Lower lobe of right lung (tissue), 2 donors: Measurements from ENCODE around the gene TMPRSS9. TPM values are rescaled to one million over a fixed set of nuclear protein-coding genes. Genes with fewer than 3 reads are reported as not detected.
A peak's percentile ranks its signal among the peaks of the same experiment; 100 is the strongest.
"Not testable (repeated sequence)": the region's sequence is repeated elsewhere in the genome, so short reads cannot be mapped to it uniquely, and the experiment has no call there.

Source experiments
- ATAC-seq, 2 donors: fragments of 200-7000 bp; cut with Tn5 transposase; one replicate each; pipeline ENCODE4 v1.9.1; 2020 to 2022; ENCODE audit warnings: mild to moderate bottlenecking in 2 of 2, moderate library complexity in 2 of 2
- DNase-seq: peaks from one replicate; pipeline ENCODE4 v3.0.0-alpha.2; 2020
- H3K27ac ChIP-seq: fragments of 200-600 bp; one replicate; pipeline ENCODE4 v1.8.0; 2022
- H3K27me3 ChIP-seq: fragments of 200-600 bp; one replicate; pipeline ENCODE4 v1.8.0; 2022; ENCODE audit warnings: low read depth
- H3K36me3 ChIP-seq: fragments of 200-600 bp; one replicate; pipeline ENCODE4 v1.8.0; 2022; ENCODE audit warnings: mild to moderate bottlenecking
- H3K4me1 ChIP-seq: fragments of 200-600 bp; one replicate; pipeline ENCODE4 v1.8.0; 2022
- H3K4me3 ChIP-seq: fragments of 200-600 bp; one replicate; pipeline ENCODE4 v1.8.0; 2022; ENCODE audit warnings: mild to moderate bottlenecking
- H3K9me3 ChIP-seq: fragments of 200-600 bp; one replicate; pipeline ENCODE4 v1.8.0; 2022
- CTCF ChIP-seq: fragments of 200-600 bp; IDR thresholded peaks from one replicate; pipeline ENCODE4 v1.8.0; 2022; ENCODE audit warnings: antibody characterized with exemption, mild to moderate bottlenecking
- intact Hi-C: fragments of 100-400 bp; cut with DNase I; formaldehyde crosslinking; loops from one replicate; pipeline ENCODE4 v1.11.0; 2022
- total RNA-seq: library from RNA; stranded (reverse); fragmentation: NEBNext Ultra II Directional; extraction: Animal tissue kit (Norgen Biotek cat#: 25700); gene quantifications from one replicate; pipeline ENCODE4 v1.2.1, GENCODE V29; 2021
- donor health status: DM: no; HTN: yes; CAD: no; lungs with severe emphysema.

TMPRSS9 gene
- total RNA-seq, 1 donor from 2014 or later: not detected

GRCh38 chr19:2413629-2414028 is 53.6 kb downstream of the TMPRSS9 start:
- ATAC-seq: no peak
- no peak overlapping the region for H3K27ac ChIP-seq
- TF ChIP-seq CTCF: no peak
- no peaks in the 10 kb centered on the region for H3K4me1 ChIP-seq
- intact Hi-C loops: no loop called here
- H3K36me3 ChIP-seq: no peaks in the 10 kb centered on the region
- DNase-seq: no peak
- H3K4me3 ChIP-seq: no peak overlapping the region
- no peaks in the 10 kb centered on the region for H3K9me3 ChIP-seq
- H3K27me3 ChIP-seq: peaks cover 11% of the 10 kb centered on the region

GRCh38 chr19:2415281-2415972 is 55.4 kb downstream of the TMPRSS9 start:
- DNase-seq (no peak), ATAC-seq (no peak)
- TF ChIP-seq CTCF: no peak
- intact Hi-C loops: no loop called here
- Histone ChIP-seq H3K36me3 (no peaks in the 10 kb centered on the region), H3K27me3 (no peaks in the 10 kb centered on the region), H3K4me1 (no peaks in the 10 kb centered on the region), H3K9me3 (no peaks in the 10 kb centered on the region), H3K4me3 (no peak overlapping the region), H3K27ac (no peak overlapping the region)

- H3K4me3 ChIP-seq: no peak overlapping the region
- no peak for TF ChIP-seq CTCF
- H3K27me3 ChIP-seq: no peaks in the 10 kb centered on the region
- H3K36me3 ChIP-seq: no peaks in the 10 kb centered on the region
- ATAC-seq (no peak), DNase-seq (no peak)
- intact Hi-C loops: no loop called here
- H3K4me1 ChIP-seq: no peaks in the 10 kb centered on the region
- no peaks in the 10 kb centered on the region for H3K9me3 ChIP-seq
- no peak overlapping the region for H3K27ac ChIP-seq
These were observed 55.9 kb downstream of the TMPRSS9 start for GRCh38 chr19:2415973-2416319.

- no peak for TF ChIP-seq CTCF
- intact Hi-C loops: no loop called here
- no peaks in the 10 kb centered on the region for H3K27me3 ChIP-seq
- peak; percentile 23 to 39 for ATAC-seq
- no peaks in the 10 kb centered on the region for H3K4me1 ChIP-seq
- no peak for DNase-seq
- H3K27ac ChIP-seq: no peak overlapping the region
- no peaks in the 10 kb centered on the region for H3K36me3 ChIP-seq
- no peak overlapping the region for H3K4me3 ChIP-seq
- no peaks in the 10 kb centered on the region for H3K9me3 ChIP-seq
These were observed 56.4 kb downstream of the TMPRSS9 start for GRCh38 chr19:2416321-2417097.

GRCh38 chr19:2417436-2417835 is 57.4 kb downstream of the TMPRSS9 start:
- H3K27ac ChIP-seq, ATAC-seq, intact Hi-C loops, H3K4me1 ChIP-seq, H3K4me3 ChIP-seq, H3K36me3 ChIP-seq, H3K27me3 ChIP-seq, DNase-seq, H3K9me3 ChIP-seq: not testable (repeated sequence)

GRCh38 chr19:2417881-2418406 is 57.9 kb downstream of the TMPRSS9 start:
- H3K4me3 ChIP-seq: no peak overlapping the region
- no peaks in the 10 kb centered on the region for H3K4me1 ChIP-seq
- intact Hi-C loops: no loop called here
- no peaks in the 10 kb centered on the region for H3K27me3 ChIP-seq
- H3K27ac ChIP-seq: no peak overlapping the region
- no peaks in the 10 kb centered on the region for H3K36me3 ChIP-seq
- no peak for ATAC-seq
- H3K9me3 ChIP-seq: no peaks in the 10 kb centered on the region
- no peak for TF ChIP-seq CTCF
- DNase-seq: no peak
